VCaP (cell line): ENCODE measurements around the gene ENOX2.

Experiments
- H3K27ac ChIP-seq: fragments of 450-650 bp; 2 replicates; pipeline ENCODE4 v1.5.1; 2017
- TF ChIP-seq, protein P1 (sequence below): fragments of 450-650 bp; conservative IDR thresholded peaks from 2 replicates; pipeline ENCODE4 v1.5.1; 2017; ENCODE audit warnings: mild to moderate bottlenecking, moderate library complexity

ENOX2 gene

GRCh38 chrX:130746077-130746476, 156.9 kb downstream of the ENOX2 start:
- H3K27ac ChIP-seq: no peak overlapping the region
- TF ChIP-seq, protein P1, sequence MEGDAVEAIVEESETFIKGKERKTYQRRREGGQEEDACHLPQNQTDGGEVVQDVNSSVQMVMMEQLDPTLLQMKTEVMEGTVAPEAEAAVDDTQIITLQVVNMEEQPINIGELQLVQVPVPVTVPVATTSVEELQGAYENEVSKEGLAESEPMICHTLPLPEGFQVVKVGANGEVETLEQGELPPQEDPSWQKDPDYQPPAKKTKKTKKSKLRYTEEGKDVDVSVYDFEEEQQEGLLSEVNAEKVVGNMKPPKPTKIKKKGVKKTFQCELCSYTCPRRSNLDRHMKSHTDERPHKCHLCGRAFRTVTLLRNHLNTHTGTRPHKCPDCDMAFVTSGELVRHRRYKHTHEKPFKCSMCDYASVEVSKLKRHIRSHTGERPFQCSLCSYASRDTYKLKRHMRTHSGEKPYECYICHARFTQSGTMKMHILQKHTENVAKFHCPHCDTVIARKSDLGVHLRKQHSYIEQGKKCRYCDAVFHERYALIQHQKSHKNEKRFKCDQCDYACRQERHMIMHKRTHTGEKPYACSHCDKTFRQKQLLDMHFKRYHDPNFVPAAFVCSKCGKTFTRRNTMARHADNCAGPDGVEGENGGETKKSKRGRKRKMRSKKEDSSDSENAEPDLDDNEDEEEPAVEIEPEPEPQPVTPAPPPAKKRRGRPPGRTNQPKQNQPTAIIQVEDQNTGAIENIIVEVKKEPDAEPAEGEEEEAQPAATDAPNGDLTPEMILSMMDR: no peak

GRCh38 chrX:130741584-130741983, 161.4 kb downstream of the ENOX2 start:
- no peak overlapping the region for H3K27ac ChIP-seq
- TF ChIP-seq, protein P1: no peak

GRCh38 chrX:130741151-130741550, 161.9 kb downstream of the ENOX2 start:
- TF ChIP-seq, protein P1: no peak
- H3K27ac ChIP-seq: no peak overlapping the region

- TF ChIP-seq, protein P1: no peak
- no peak overlapping the region for H3K27ac ChIP-seq
Observed at GRCh38 chrX:130738638-130739195, 164.3 kb downstream of the ENOX2 start.

DNA sequence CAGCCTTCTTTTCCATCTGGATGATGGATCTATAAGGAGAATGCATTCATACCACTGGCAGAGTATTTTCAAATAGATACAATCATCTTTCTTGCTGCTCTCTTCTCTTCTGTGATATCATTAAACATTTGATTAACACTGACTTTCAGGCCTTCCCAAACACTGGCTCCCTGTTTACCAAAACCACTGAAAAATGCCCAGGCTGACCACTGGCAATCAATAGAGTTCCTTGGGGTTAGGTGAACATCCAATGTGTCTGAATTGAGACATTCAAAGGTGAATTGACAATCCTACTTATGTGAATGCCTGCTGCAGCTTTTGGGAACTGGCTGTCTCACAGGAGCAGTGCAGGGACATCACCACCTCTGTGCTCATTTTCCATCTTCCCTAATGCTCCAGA, 168.3 kb downstream of the ENOX2 start:
- TF ChIP-seq, protein P1: no peak
- H3K27ac ChIP-seq: no peak overlapping the region

- no peak overlapping the region for H3K27ac ChIP-seq
- TF ChIP-seq, protein P1: no peak
Observed at GRCh38 chrX:130728208-130728607, 174.8 kb downstream of the ENOX2 start.

- TF ChIP-seq, protein P1: no peak
Observed at GRCh38 chrX:130726661-130727060, 176.3 kb downstream of the ENOX2 start.

More at GRCh38 chrX:130726661-130727060, 176.3 kb downstream of the ENOX2 start:
- no peak overlapping the region for H3K27ac ChIP-seq
